SK-N-SH (cell line): ENCODE results near the gene COPE.

Experiments used
- CTCF ChIP-seq: fragments of 200-600 bp; sonication (generic); IDR thresholded peaks from 2 replicates; pipeline ENCODE4 v1.6.1; 2017; ENCODE audit warnings: antibody characterized with exemption, mild to moderate bottlenecking, moderate library complexity
- POLR2AphosphoS5 ChIP-seq: IDR thresholded peaks from 2 replicates; pipeline ENCODE4 v1.6.1; 2012; ENCODE audit warnings: low read depth, low read length
- RCOR1 ChIP-seq: fragments of 150-350 bp; IDR thresholded peaks from 2 replicates; pipeline ENCODE4 v1.6.1; 2017; ENCODE audit warnings: antibody characterized with exemption, low read length
- TAF1 ChIP-seq: IDR thresholded peaks from 2 replicates; pipeline ENCODE4 v1.6.1; 2012; ENCODE audit warnings: low read depth, mild to moderate bottlenecking, low read length, moderate library complexity, borderline replicate concordance

GRCh38 chr19:18883526-18884304 lies 35.5 kb downstream of the COPE start:
- TF ChIP-seq TAF1 (no peak), POLR2AphosphoS5 (no peak), RCOR1 (no peak), CTCF (no peak)
